Measurements from ENCODE around the gene RMDN2.

Gene RMDN2

GRCh38 chr2:37914340-37914739, 10.7 kb upstream of the RMDN2 start:
- no peaks in the 10 kb centered on the region for H3K36me3 ChIP-seq (ENCODE audit: control insufficient read depth, insufficient read depth, low read length)
- H3K4me3 ChIP-seq (ENCODE audit: extremely low read depth, insufficient read depth, low read length, poor library complexity, severe bottlenecking), result no peak overlapping the region
- H3K4me1 ChIP-seq (ENCODE audit: control insufficient read depth, insufficient read depth, low read length, poor library complexity, severe bottlenecking), result no peaks in the 10 kb centered on the region
- H3K27ac ChIP-seq (ENCODE audit: low read depth, low read length, severe bottlenecking), result no peak overlapping the region
- H3K9me3 ChIP-seq (ENCODE audit: control insufficient read depth, low read length), result no peaks in the 10 kb centered on the region
- WGBS, 2 experiments (ENCODE audit: insufficient coverage in 2 of 2), result 100% methylated on average over 2 of the region's 5 CpGs

GRCh38 chr2:37915773-37916172, 9.3 kb upstream of the RMDN2 start:
- H3K4me1 ChIP-seq (ENCODE audit: control insufficient read depth, insufficient read depth, low read length, poor library complexity, severe bottlenecking), result peaks cover 3% of the 10 kb centered on the region
- H3K9me3 ChIP-seq (ENCODE audit: control insufficient read depth, low read length), result no peaks in the 10 kb centered on the region
- no peak overlapping the region for H3K27ac ChIP-seq (ENCODE audit: low read depth, low read length, severe bottlenecking)
- WGBS, 2 experiments (ENCODE audit: insufficient coverage in 2 of 2), result 78 to 100% methylated on average over 1 to 2 of the region's 5 CpGs
- no peaks in the 10 kb centered on the region for H3K36me3 ChIP-seq (ENCODE audit: control insufficient read depth, insufficient read depth, low read length)
- no peak overlapping the region for H3K4me3 ChIP-seq (ENCODE audit: extremely low read depth, insufficient read depth, low read length, poor library complexity, severe bottlenecking)

GRCh38 chr2:37916512-37917082, 8.5 kb upstream of the RMDN2 start:
- Histone ChIP-seq H3K36me3 (ENCODE audit: control insufficient read depth, insufficient read depth, low read length) (no peaks in the 10 kb centered on the region), H3K27ac (ENCODE audit: low read depth, low read length, severe bottlenecking) (no peak overlapping the region), H3K4me3 (ENCODE audit: extremely low read depth, insufficient read depth, low read length, poor library complexity, severe bottlenecking) (no peak overlapping the region), H3K4me1 (ENCODE audit: control insufficient read depth, insufficient read depth, low read length, poor library complexity, severe bottlenecking) (peaks cover 3% of the 10 kb centered on the region), H3K9me3 (ENCODE audit: control insufficient read depth, low read length) (no peaks in the 10 kb centered on the region)
- WGBS, 2 experiments (ENCODE audit: insufficient coverage in 2 of 2), result 90 to 96% methylated on average over 3 of the region's 3 CpGs

- H3K4me3 ChIP-seq (ENCODE audit: extremely low read depth, insufficient read depth, low read length, poor library complexity, severe bottlenecking), result no peak overlapping the region
- H3K27ac ChIP-seq (ENCODE audit: low read depth, low read length, severe bottlenecking), result no peak overlapping the region
- peaks cover 3% of the 10 kb centered on the region for H3K4me1 ChIP-seq (ENCODE audit: control insufficient read depth, insufficient read depth, low read length, poor library complexity, severe bottlenecking)
- no peaks in the 10 kb centered on the region for H3K9me3 ChIP-seq (ENCODE audit: control insufficient read depth, low read length)
- WGBS, 2 experiments (ENCODE audit: insufficient coverage in 2 of 2), result 92 to 93% methylated on average over 4 of the region's 9 CpGs
- H3K36me3 ChIP-seq (ENCODE audit: control insufficient read depth, insufficient read depth, low read length), result no peaks in the 10 kb centered on the region
Observed at GRCh38 chr2:37917281-37918228, 7.5 kb upstream of the RMDN2 start.

- H3K9me3 ChIP-seq (ENCODE audit: control insufficient read depth, low read length), result no peaks in the 10 kb centered on the region
- no peak overlapping the region for H3K27ac ChIP-seq (ENCODE audit: low read depth, low read length, severe bottlenecking)
- no peak overlapping the region for H3K4me3 ChIP-seq (ENCODE audit: extremely low read depth, insufficient read depth, low read length, poor library complexity, severe bottlenecking)
- H3K36me3 ChIP-seq (ENCODE audit: control insufficient read depth, insufficient read depth, low read length), result no peaks in the 10 kb centered on the region
- H3K4me1 ChIP-seq (ENCODE audit: control insufficient read depth, insufficient read depth, low read length, poor library complexity, severe bottlenecking), result peaks cover 3% of the 10 kb centered on the region
Observed at GRCh38 chr2:37918742-37919186, 6.3 kb upstream of the RMDN2 start.

- no peak overlapping the region for H3K4me3 ChIP-seq (ENCODE audit: extremely low read depth, insufficient read depth, low read length, poor library complexity, severe bottlenecking)
- no peaks in the 10 kb centered on the region for H3K36me3 ChIP-seq (ENCODE audit: control insufficient read depth, insufficient read depth, low read length)
- peaks cover 3% of the 10 kb centered on the region for H3K4me1 ChIP-seq (ENCODE audit: control insufficient read depth, insufficient read depth, low read length, poor library complexity, severe bottlenecking)
- no peaks in the 10 kb centered on the region for H3K9me3 ChIP-seq (ENCODE audit: control insufficient read depth, low read length)
- H3K27ac ChIP-seq (ENCODE audit: low read depth, low read length, severe bottlenecking), result no peak overlapping the region
- WGBS, 2 experiments (ENCODE audit: insufficient coverage in 2 of 2), result 83 to 88% methylated on average over 1 to 2 of the region's 2 CpGs
Observed at GRCh38 chr2:37919631-37920032, 5.5 kb upstream of the RMDN2 start.

- Histone ChIP-seq H3K4me3 (ENCODE audit: extremely low read depth, insufficient read depth, low read length, poor library complexity, severe bottlenecking) (no peak overlapping the region), H3K4me1 (ENCODE audit: control insufficient read depth, insufficient read depth, low read length, poor library complexity, severe bottlenecking) (peaks cover 3% of the 10 kb centered on the region), H3K27ac (ENCODE audit: low read depth, low read length, severe bottlenecking) (no peak overlapping the region), H3K9me3 (ENCODE audit: control insufficient read depth, low read length) (no peaks in the 10 kb centered on the region), H3K36me3 (ENCODE audit: control insufficient read depth, insufficient read depth, low read length) (no peaks in the 10 kb centered on the region)
- WGBS, 2 experiments (ENCODE audit: insufficient coverage in 2 of 2), result 80% methylated on average over 2 of the region's 5 CpGs; no CpG with 5 or more reads in 1 of the 2 experiments
Observed at GRCh38 chr2:37920570-37920969, 4.5 kb upstream of the RMDN2 start.

- H3K27ac ChIP-seq (ENCODE audit: low read depth, low read length, severe bottlenecking), result no peak overlapping the region
- no peaks in the 10 kb centered on the region for H3K36me3 ChIP-seq (ENCODE audit: control insufficient read depth, insufficient read depth, low read length)
- peaks cover 3% of the 10 kb centered on the region for H3K4me1 ChIP-seq (ENCODE audit: control insufficient read depth, insufficient read depth, low read length, poor library complexity, severe bottlenecking)
- H3K4me3 ChIP-seq (ENCODE audit: extremely low read depth, insufficient read depth, low read length, poor library complexity, severe bottlenecking), result no peak overlapping the region
- H3K9me3 ChIP-seq (ENCODE audit: control insufficient read depth, low read length), result no peaks in the 10 kb centered on the region
- WGBS, 2 experiments (ENCODE audit: insufficient coverage in 2 of 2), result 55 to 68% methylated on average over 4 of the region's 5 CpGs
Observed at GRCh38 chr2:37921781-37922180, 3.3 kb upstream of the RMDN2 start.

GRCh38 chr2:37923308-37924055, 1.6 kb upstream of the RMDN2 start:
- 96 to 98% methylated on average over 11 of the region's 13 CpGs for WGBS, 2 experiments (ENCODE audit: insufficient coverage in 2 of 2)
- H3K9me3 ChIP-seq (ENCODE audit: control insufficient read depth, low read length), result no peaks in the 10 kb centered on the region
- H3K4me3 ChIP-seq (ENCODE audit: extremely low read depth, insufficient read depth, low read length, poor library complexity, severe bottlenecking), result no peak overlapping the region
- no peaks in the 10 kb centered on the region for H3K36me3 ChIP-seq (ENCODE audit: control insufficient read depth, insufficient read depth, low read length)
- H3K27ac ChIP-seq (ENCODE audit: low read depth, low read length, severe bottlenecking), result no peak overlapping the region
- peaks cover 3% of the 10 kb centered on the region for H3K4me1 ChIP-seq (ENCODE audit: control insufficient read depth, insufficient read depth, low read length, poor library complexity, severe bottlenecking)

GRCh38 chr2:37926635-37927034, 1.5 kb downstream of the RMDN2 start:
- Histone ChIP-seq H3K4me1 (ENCODE audit: control insufficient read depth, insufficient read depth, low read length, poor library complexity, severe bottlenecking) (no peaks in the 10 kb centered on the region), H3K9me3 (ENCODE audit: control insufficient read depth, low read length) (no peaks in the 10 kb centered on the region), H3K27ac (ENCODE audit: low read depth, low read length, severe bottlenecking) (no peak overlapping the region), H3K4me3 (ENCODE audit: extremely low read depth, insufficient read depth, low read length, poor library complexity, severe bottlenecking) (no peak overlapping the region), H3K36me3 (ENCODE audit: control insufficient read depth, insufficient read depth, low read length) (no peaks in the 10 kb centered on the region)
- WGBS, 2 experiments (ENCODE audit: insufficient coverage in 2 of 2), result 100% methylated on average over 5 of the region's 6 CpGs

Measured in mesodermal cell (in vitro differentiated cells).